Thoracic aorta (tissue), 2 donors: ENCODE data around the gene CRB2. TPM values are rescaled to one million over a fixed set of nuclear protein-coding genes. Genes with fewer than 3 reads are reported as not detected.

Experiments used
- ATAC-seq: fragments of 150-250 bp; one replicate; pipeline ENCODE4 v1.8.0; 2017; ENCODE audit warnings: low read depth; ENCODE audit not compliant: insufficient number of reproducible peaks, low FRiP score
- DNase-seq: peaks from one replicate; pipeline ENCODE4 v3.0.0-alpha.2; 2020; ENCODE audit warnings: low spot score
- H3K27ac ChIP-seq, 2 donors: fragments of 200-600 bp; sonication (generic); 1 replicate in 1 of 2; 2 replicates in 1 of 2; pipeline ENCODE4 v1.5.1; 2016; ENCODE audit warnings: mild to moderate bottlenecking in 2 of 2, moderate library complexity in 2 of 2
- H3K27me3 ChIP-seq: fragments of 200-600 bp; sonication (generic); replicated peaks from 2 replicates; pipeline ENCODE4 v1.6.0; 2016; ENCODE audit warnings: mild to moderate bottlenecking; ENCODE audit not compliant: insufficient read depth
- H3K36me3 ChIP-seq: fragments of 200-600 bp; sonication (generic); one replicate; pipeline ENCODE4 v1.5.1; 2016
- H3K4me1 ChIP-seq, 2 donors: fragments of 200-600 bp; sonication (generic); 1 replicate in 1 of 2; 2 replicates in 1 of 2; pipeline versions ENCODE4 v1.5.1 to v1.6.0; 2016; ENCODE audit warnings: low read depth in 2 of 2, mild to moderate bottlenecking in 1 of 2; ENCODE audit not compliant: control insufficient read depth in 1 of 2
- H3K4me3 ChIP-seq: fragments of 200-600 bp; sonication (generic); 2 replicates; pipeline ENCODE4 v1.5.1; 2016; ENCODE audit warnings: mild to moderate bottlenecking
- H3K9me3 ChIP-seq: fragments of 200-600 bp; sonication (generic); 2 replicates; pipeline ENCODE4 v1.5.1; 2016
- total RNA-seq, 2 donors: library from RNA; depleted of rRNA; stranded (reverse); fragments of >200 nt; gene quantifications; one replicate each; pipeline versions ENCODE4 v1.1.0 to v1.2.3, GENCODE V29; 2016
- TF ChIP-seq, protein P1 (sequence below): fragments of 200-600 bp; sonication (generic); IDR thresholded peaks from one replicate; pipeline ENCODE4 v1.5.1; 2019; ENCODE audit warnings: antibody characterized with exemption

The CRB2 gene
- total RNA-seq, 2 donors from 2014 or later, result not detected

- Histone ChIP-seq H3K4me3 (no peak overlapping the region), H3K27ac (no peak overlapping the region), H3K9me3 (no peaks in the 10 kb centered on the region), H3K4me1 (peaks cover 9 to 21% of the 10 kb centered on the region in 2 donors), H3K27me3 (no peaks in the 10 kb centered on the region), H3K36me3 (no peaks in the 10 kb centered on the region)
- no peak for DNase-seq
- no peak for ATAC-seq
- TF ChIP-seq, protein P1, sequence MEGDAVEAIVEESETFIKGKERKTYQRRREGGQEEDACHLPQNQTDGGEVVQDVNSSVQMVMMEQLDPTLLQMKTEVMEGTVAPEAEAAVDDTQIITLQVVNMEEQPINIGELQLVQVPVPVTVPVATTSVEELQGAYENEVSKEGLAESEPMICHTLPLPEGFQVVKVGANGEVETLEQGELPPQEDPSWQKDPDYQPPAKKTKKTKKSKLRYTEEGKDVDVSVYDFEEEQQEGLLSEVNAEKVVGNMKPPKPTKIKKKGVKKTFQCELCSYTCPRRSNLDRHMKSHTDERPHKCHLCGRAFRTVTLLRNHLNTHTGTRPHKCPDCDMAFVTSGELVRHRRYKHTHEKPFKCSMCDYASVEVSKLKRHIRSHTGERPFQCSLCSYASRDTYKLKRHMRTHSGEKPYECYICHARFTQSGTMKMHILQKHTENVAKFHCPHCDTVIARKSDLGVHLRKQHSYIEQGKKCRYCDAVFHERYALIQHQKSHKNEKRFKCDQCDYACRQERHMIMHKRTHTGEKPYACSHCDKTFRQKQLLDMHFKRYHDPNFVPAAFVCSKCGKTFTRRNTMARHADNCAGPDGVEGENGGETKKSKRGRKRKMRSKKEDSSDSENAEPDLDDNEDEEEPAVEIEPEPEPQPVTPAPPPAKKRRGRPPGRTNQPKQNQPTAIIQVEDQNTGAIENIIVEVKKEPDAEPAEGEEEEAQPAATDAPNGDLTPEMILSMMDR, result no peak
These were observed 20.0 kb upstream of the CRB2 start for GRCh38 chr9:123335986-123336329.

- H3K9me3 ChIP-seq, result no peaks in the 10 kb centered on the region
- no peaks in the 10 kb centered on the region for H3K36me3 ChIP-seq
- no peak for ATAC-seq
- peaks cover 9 to 21% of the 10 kb centered on the region in 2 donors for H3K4me1 ChIP-seq
- no peak overlapping the region for H3K4me3 ChIP-seq
- H3K27ac ChIP-seq, result no peak overlapping the region
- TF ChIP-seq, protein P1, result no peak
- H3K27me3 ChIP-seq, result no peaks in the 10 kb centered on the region
- no peak for DNase-seq
These were observed 19.5 kb upstream of the CRB2 start for GRCh38 chr9:123336449-123336848.

DNA sequence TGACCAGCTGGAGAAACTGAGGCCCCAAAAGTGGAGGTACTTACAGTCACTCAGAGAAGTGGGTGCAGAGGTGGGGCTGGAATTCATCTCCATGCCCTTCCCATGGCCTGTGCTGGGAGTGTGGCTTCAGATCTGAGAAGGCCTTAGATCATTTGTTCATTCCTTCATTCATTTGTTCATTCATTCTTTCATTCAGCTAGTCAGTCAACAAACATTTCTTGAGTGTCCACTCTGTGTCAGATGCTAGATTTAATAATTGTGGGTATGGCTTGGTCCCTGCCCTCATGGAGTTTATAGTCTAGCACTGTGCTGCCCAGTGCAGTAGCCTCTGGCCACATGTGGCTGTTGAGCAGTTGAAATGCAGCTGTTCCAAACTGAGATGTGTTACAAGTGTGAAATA, 19.0 kb upstream of the CRB2 start:
- no peak for DNase-seq
- ATAC-seq, result no peak
- Histone ChIP-seq H3K36me3 (no peaks in the 10 kb centered on the region), H3K4me3 (no peak overlapping the region), H3K27me3 (no peaks in the 10 kb centered on the region), H3K27ac (no peak overlapping the region), H3K9me3 (no peaks in the 10 kb centered on the region), H3K4me1 (peaks cover 9 to 21% of the 10 kb centered on the region in 2 donors)
- TF ChIP-seq, protein P1, result no peak

DNA sequence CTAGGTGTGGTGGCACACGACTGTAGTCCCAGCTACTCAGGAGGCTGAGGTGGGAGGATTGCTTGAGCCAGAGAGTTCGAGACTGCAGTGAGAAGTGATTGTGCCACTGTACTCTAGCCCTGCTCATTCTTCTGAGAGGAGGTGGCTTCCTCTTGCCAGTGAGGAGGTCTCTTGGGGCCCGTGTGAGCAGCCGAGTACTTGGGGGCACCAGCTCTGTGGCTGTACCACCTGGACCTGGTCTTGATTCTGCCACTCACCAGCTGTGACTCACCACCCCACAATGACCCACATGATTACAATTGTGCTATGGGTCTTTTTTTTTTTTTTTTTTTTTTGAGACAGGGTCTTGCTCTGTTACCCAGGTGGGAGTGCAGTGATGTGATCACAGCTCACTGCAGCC, 18.0 kb upstream of the CRB2 start:
- H3K36me3 ChIP-seq, result no peaks in the 10 kb centered on the region
- no peak overlapping the region for H3K27ac ChIP-seq
- H3K4me3 ChIP-seq, result no peak overlapping the region
- H3K4me1 ChIP-seq, result peaks cover 9 to 21% of the 10 kb centered on the region in 2 donors
- no peaks in the 10 kb centered on the region for H3K27me3 ChIP-seq
- DNase-seq (no peak), ATAC-seq (no peak)
- TF ChIP-seq, protein P1, result no peak
- no peaks in the 10 kb centered on the region for H3K9me3 ChIP-seq

- TF ChIP-seq, protein P1, result no peak
- peak overlapping the region; percentile 70 for H3K4me3 ChIP-seq
- H3K27me3 ChIP-seq, result no peaks in the 10 kb centered on the region
- H3K36me3 ChIP-seq, result no peaks in the 10 kb centered on the region
- peak overlapping the region in 1 of 2 donors; percentile 13 for H3K27ac ChIP-seq
- DNase-seq (no peak), ATAC-seq (peak; percentile 67)
- H3K4me1 ChIP-seq, result peaks cover 9 to 21% of the 10 kb centered on the region in 2 donors
- no peaks in the 10 kb centered on the region for H3K9me3 ChIP-seq
These were observed 17.0 kb upstream of the CRB2 start for GRCh38 chr9:123338710-123339665.
